MG63 (cell line): Measurements from ENCODE around the gene GSX1. TPM values are rescaled to one million over a fixed set of nuclear protein-coding genes. Genes with fewer than 3 reads are reported as not detected.
"Not testable (repeated sequence)": the region's sequence is repeated elsewhere in the genome, so short reads cannot be mapped to it uniquely, and the experiment has no call there.

Experiments
- DNase-seq: peaks from one replicate; pipeline ENCODE4 v3.0.0-alpha.2; 2020
- H3K27me3 ChIP-seq: fragments of 250-450 bp; sonication (Bioruptor Pico); 2 replicates; pipeline ENCODE4 v1.5.1; 2020; ENCODE audit warnings: mild to moderate bottlenecking, moderate library complexity
- H3K36me3 ChIP-seq: fragments of 250-450 bp; sonication (Bioruptor Pico); 2 replicates; pipeline ENCODE4 v1.5.1; 2020; ENCODE audit warnings: mild to moderate bottlenecking, moderate library complexity
- H3K4me3 ChIP-seq: fragments of 250-450 bp; sonication (Bioruptor Pico); 2 replicates; pipeline ENCODE4 v1.5.1; 2020; ENCODE audit warnings: mild to moderate bottlenecking, moderate library complexity
- H3K9me3 ChIP-seq: fragments of 250-450 bp; sonication (Bioruptor Pico); 2 replicates; pipeline ENCODE4 v1.5.1; 2020; ENCODE audit warnings: mild to moderate bottlenecking, moderate library complexity
- total RNA-seq: library from RNA; depleted of rRNA; stranded (reverse); fragments of >200 nt; shearing (Covaris generic); gene quantifications from 2 replicates; pipeline ENCODE4 v1.2.3, GENCODE V29; 2014; ENCODE audit warnings: low replicate concordance; rRNA removed

The GSX1 gene
- not detected in 2 replicates for total RNA-seq

GRCh38 chr13:27792393-27793218 lies at the start of gene GSX1:
GSX1 (plus strand) TSS chr13:27792483; CDS start chr13:27792691, 208 bp downstream.
- H3K4me3 ChIP-seq = no peak within 1 kb of the TSS; the same call in 1 of the 2 replicates
- no peaks in the 10 kb centered on the region for H3K9me3 ChIP-seq
- no peaks in the 10 kb centered on the region for H3K36me3 ChIP-seq
- peak; percentile 79 for DNase-seq
- peaks cover 95% of the 10 kb centered on the region for H3K27me3 ChIP-seq

- Histone ChIP-seq H3K27me3 (no peaks in the 10 kb centered on the region), H3K9me3 (no peaks in the 10 kb centered on the region), H3K4me3 (no peak overlapping the region), H3K36me3 (no peaks in the 10 kb centered on the region)
- no peak for DNase-seq
Observed at GRCh38 chr13:27744801-27745200, 47.5 kb upstream of the GSX1 start.

GRCh38 chr13:27745301-27745700 lies 47.0 kb upstream of the GSX1 start:
- no peak overlapping the region for H3K4me3 ChIP-seq
- no peaks in the 10 kb centered on the region for H3K27me3 ChIP-seq
- no peaks in the 10 kb centered on the region for H3K9me3 ChIP-seq
- H3K36me3 ChIP-seq = no peaks in the 10 kb centered on the region
- no peak for DNase-seq

- not testable (repeated sequence) for DNase-seq, H3K4me3 ChIP-seq, H3K36me3 ChIP-seq, H3K27me3 ChIP-seq, H3K9me3 ChIP-seq
Observed at GRCh38 chr13:27748143-27748542, 44.1 kb upstream of the GSX1 start.

GRCh38 chr13:27751953-27752532 lies 40.2 kb upstream of the GSX1 start:
- no peaks in the 10 kb centered on the region for H3K36me3 ChIP-seq
- H3K9me3 ChIP-seq = no peaks in the 10 kb centered on the region
- no peak overlapping the region for H3K4me3 ChIP-seq
- DNase-seq = no peak
- no peaks in the 10 kb centered on the region for H3K27me3 ChIP-seq

GRCh38 chr13:27765650-27766049 lies 26.6 kb upstream of the GSX1 start:
- Histone ChIP-seq H3K4me3 (no peak overlapping the region), H3K9me3 (no peaks in the 10 kb centered on the region), H3K27me3 (peaks cover 13% of the 10 kb centered on the region), H3K36me3 (no peaks in the 10 kb centered on the region)
- no peak for DNase-seq

GRCh38 chr13:27770809-27771208 lies 21.5 kb upstream of the GSX1 start:
- DNase-seq = no peak
- H3K9me3 ChIP-seq = no peaks in the 10 kb centered on the region
- no peaks in the 10 kb centered on the region for H3K36me3 ChIP-seq
- no peak overlapping the region for H3K4me3 ChIP-seq
- H3K27me3 ChIP-seq = peaks cover 8% of the 10 kb centered on the region

GRCh38 chr13:27772651-27773425 lies 19.4 kb upstream of the GSX1 start:
- Histone ChIP-seq H3K4me3 (no peak overlapping the region), H3K36me3 (no peaks in the 10 kb centered on the region), H3K27me3 (peaks cover 7% of the 10 kb centered on the region), H3K9me3 (no peaks in the 10 kb centered on the region)
- no peak for DNase-seq

- H3K27me3 ChIP-seq = 0 out of 2 replicates have a peak, but pooled peaks cover 2% of the 10 kb centered on the region
- no peak for DNase-seq
- no peak overlapping the region for H3K4me3 ChIP-seq
- H3K9me3 ChIP-seq = no peaks in the 10 kb centered on the region
- no peaks in the 10 kb centered on the region for H3K36me3 ChIP-seq
Observed at GRCh38 chr13:27774169-27774568, 18.1 kb upstream of the GSX1 start.

GRCh38 chr13:27774651-27775050 lies 17.6 kb upstream of the GSX1 start:
- no peak overlapping the region for H3K4me3 ChIP-seq
- no peak for DNase-seq
- H3K27me3 ChIP-seq = 0 out of 2 replicates have a peak, but pooled peaks cover 2% of the 10 kb centered on the region
- H3K36me3 ChIP-seq = no peaks in the 10 kb centered on the region
- H3K9me3 ChIP-seq = no peaks in the 10 kb centered on the region

GRCh38 chr13:27775943-27776342 lies 16.3 kb upstream of the GSX1 start:
- Histone ChIP-seq H3K4me3 (no peak overlapping the region), H3K9me3 (no peaks in the 10 kb centered on the region), H3K27me3 (0 out of 2 replicates have a peak, but pooled peaks cover 2% of the 10 kb centered on the region), H3K36me3 (no peaks in the 10 kb centered on the region)
- no peak for DNase-seq

- H3K27me3 ChIP-seq = peaks cover 2% of the 10 kb centered on the region
- DNase-seq = no peak
- H3K4me3 ChIP-seq = no peak overlapping the region
- H3K36me3 ChIP-seq = no peaks in the 10 kb centered on the region
- H3K9me3 ChIP-seq = no peaks in the 10 kb centered on the region
Observed at GRCh38 chr13:27782151-27782550, 10.1 kb upstream of the GSX1 start.

GRCh38 chr13:27783111-27783510 lies 9.2 kb upstream of the GSX1 start:
- Histone ChIP-seq H3K27me3 (peaks cover 7% of the 10 kb centered on the region), H3K9me3 (no peaks in the 10 kb centered on the region), H3K36me3 (no peaks in the 10 kb centered on the region), H3K4me3 (no peak overlapping the region)
- DNase-seq = no peak

- Histone ChIP-seq H3K27me3 (peaks cover 56% of the 10 kb centered on the region), H3K36me3 (no peaks in the 10 kb centered on the region), H3K9me3 (no peaks in the 10 kb centered on the region), H3K4me3 (no peak overlapping the region)
- no peak for DNase-seq
Observed at GRCh38 chr13:27788271-27788670, 4.0 kb upstream of the GSX1 start.

- DNase-seq = no peak
- no peak overlapping the region for H3K4me3 ChIP-seq
- H3K36me3 ChIP-seq = no peaks in the 10 kb centered on the region
- H3K27me3 ChIP-seq = peaks cover 65% of the 10 kb centered on the region
- no peaks in the 10 kb centered on the region for H3K9me3 ChIP-seq
Observed at GRCh38 chr13:27789153-27789494, 3.2 kb upstream of the GSX1 start.

GRCh38 chr13:27789495-27790303 lies 2.6 kb upstream of the GSX1 start:
- no peaks in the 10 kb centered on the region for H3K9me3 ChIP-seq
- H3K27me3 ChIP-seq = peaks cover 70% of the 10 kb centered on the region
- H3K4me3 ChIP-seq = no peak overlapping the region
- H3K36me3 ChIP-seq = no peaks in the 10 kb centered on the region
- no peak for DNase-seq
